H1 (cell line): Measurements from ENCODE around the gene IL27RA. TPM values are rescaled to one million over a fixed set of nuclear protein-coding genes. Genes with fewer than 3 reads are reported as not detected.
A peak's percentile ranks its signal among the peaks of the same experiment; 100 is the strongest.

Experiments
- CBX5 ChIP-seq: fragments of 300-800, 300-1000 bp; sonication (generic); IDR thresholded peaks from 2 replicates; pipeline ENCODE4 v1.7.1; 2016; ENCODE audit warnings: antibody characterized with exemption, low read length, low read depth
- CREB1 ChIP-seq: IDR thresholded peaks from 2 replicates; pipeline ENCODE4 v1.6.1; 2012; ENCODE audit warnings: inconsistent platforms
- MAX ChIP-seq: IDR thresholded peaks from 2 replicates; pipeline ENCODE4 v1.6.1; 2012; ENCODE audit warnings: inconsistent platforms
- PHF8 ChIP-seq: fragments of 200-600 bp; sonication (generic); conservative IDR thresholded peaks from 2 replicates; pipeline ENCODE4 v1.7.1; 2012; ENCODE audit warnings: low read depth, mild to moderate bottlenecking, inconsistent platforms, low read length, moderate library complexity
- RAD21 ChIP-seq, 2 experiments: IDR thresholded peaks in 1 of 2; conservative IDR thresholded peaks in 1 of 2; 2 replicates each; pipeline ENCODE4 v1.6.1; 2011; ENCODE audit warnings: low read depth in 2 of 2, low read length in 2 of 2, improper control_type of control experiment in 1 of 2, inconsistent platforms in 1 of 2, mild to moderate bottlenecking in 1 of 2, moderate library complexity in 1 of 2
- TCF12 ChIP-seq: IDR thresholded peaks from 2 replicates; pipeline ENCODE4 v1.6.1; 2011; ENCODE audit warnings: low read depth, mild to moderate bottlenecking, low read length
- polyA plus RNA-seq, 7 experiments: library from polyadenylated mRNA; depleted of rRNA in 3 of 7; stranded (reverse) in 5 of 7; unstranded in 2 of 7; fragments of >200 nt in 5 of 7; fragments of 200-250 nt in 2 of 7; gene quantifications; 1 replicate in 5 of 7; 2 replicates in 1 of 7; 4 replicates in 1 of 7; pipeline versions ENCODE4 v1.2.1 to v1.2.3, GENCODE V29; 2011 to 2013; ENCODE audit warnings: missing spikeins in 2 of 7, mixed read lengths in 2 of 7
- total RNA-seq: library from RNA; stranded (reverse); fragmentation: NEBNext Ultra II Directional; extraction: Animal tissue kit (Norgen Biotek cat#: 25700); gene quantifications from 2 replicates; pipeline ENCODE4 v1.2.1, GENCODE V29; 2021
- TF ChIP-seq, protein P1 (sequence below): fragments of 300-600 bp; sonication (generic); IDR thresholded peaks from 2 replicates; pipeline ENCODE4 v1.7.1; 2012; ENCODE audit warnings: low read length, moderate library complexity, mild to moderate bottlenecking, inconsistent platforms; ENCODE audit not compliant: insufficient replicate concordance

Gene IL27RA
- total and polyA plus RNA-seq, 2 of the 8 experiments (the other 6 are each of a cell fraction or from before 2014, with no cell fraction given): 9.9 to 14.7 TPM

- TF ChIP-seq RAD21 (IDR thresholded peaks at IDR 0.05 in 1 of 2, conservative IDR thresholded peaks at IDR 0.05 in 1 of 2; ENCODE audit: low read depth in 2 of 2, low read length in 2 of 2) (no peak), CREB1 (peak; percentile 100), PHF8 (peak; percentile 89), TCF12 (no peak), MAX (peak; percentile 49; the same call in 1 of the 2 replicates), CBX5 (no peak)
- TF ChIP-seq, protein P1, sequence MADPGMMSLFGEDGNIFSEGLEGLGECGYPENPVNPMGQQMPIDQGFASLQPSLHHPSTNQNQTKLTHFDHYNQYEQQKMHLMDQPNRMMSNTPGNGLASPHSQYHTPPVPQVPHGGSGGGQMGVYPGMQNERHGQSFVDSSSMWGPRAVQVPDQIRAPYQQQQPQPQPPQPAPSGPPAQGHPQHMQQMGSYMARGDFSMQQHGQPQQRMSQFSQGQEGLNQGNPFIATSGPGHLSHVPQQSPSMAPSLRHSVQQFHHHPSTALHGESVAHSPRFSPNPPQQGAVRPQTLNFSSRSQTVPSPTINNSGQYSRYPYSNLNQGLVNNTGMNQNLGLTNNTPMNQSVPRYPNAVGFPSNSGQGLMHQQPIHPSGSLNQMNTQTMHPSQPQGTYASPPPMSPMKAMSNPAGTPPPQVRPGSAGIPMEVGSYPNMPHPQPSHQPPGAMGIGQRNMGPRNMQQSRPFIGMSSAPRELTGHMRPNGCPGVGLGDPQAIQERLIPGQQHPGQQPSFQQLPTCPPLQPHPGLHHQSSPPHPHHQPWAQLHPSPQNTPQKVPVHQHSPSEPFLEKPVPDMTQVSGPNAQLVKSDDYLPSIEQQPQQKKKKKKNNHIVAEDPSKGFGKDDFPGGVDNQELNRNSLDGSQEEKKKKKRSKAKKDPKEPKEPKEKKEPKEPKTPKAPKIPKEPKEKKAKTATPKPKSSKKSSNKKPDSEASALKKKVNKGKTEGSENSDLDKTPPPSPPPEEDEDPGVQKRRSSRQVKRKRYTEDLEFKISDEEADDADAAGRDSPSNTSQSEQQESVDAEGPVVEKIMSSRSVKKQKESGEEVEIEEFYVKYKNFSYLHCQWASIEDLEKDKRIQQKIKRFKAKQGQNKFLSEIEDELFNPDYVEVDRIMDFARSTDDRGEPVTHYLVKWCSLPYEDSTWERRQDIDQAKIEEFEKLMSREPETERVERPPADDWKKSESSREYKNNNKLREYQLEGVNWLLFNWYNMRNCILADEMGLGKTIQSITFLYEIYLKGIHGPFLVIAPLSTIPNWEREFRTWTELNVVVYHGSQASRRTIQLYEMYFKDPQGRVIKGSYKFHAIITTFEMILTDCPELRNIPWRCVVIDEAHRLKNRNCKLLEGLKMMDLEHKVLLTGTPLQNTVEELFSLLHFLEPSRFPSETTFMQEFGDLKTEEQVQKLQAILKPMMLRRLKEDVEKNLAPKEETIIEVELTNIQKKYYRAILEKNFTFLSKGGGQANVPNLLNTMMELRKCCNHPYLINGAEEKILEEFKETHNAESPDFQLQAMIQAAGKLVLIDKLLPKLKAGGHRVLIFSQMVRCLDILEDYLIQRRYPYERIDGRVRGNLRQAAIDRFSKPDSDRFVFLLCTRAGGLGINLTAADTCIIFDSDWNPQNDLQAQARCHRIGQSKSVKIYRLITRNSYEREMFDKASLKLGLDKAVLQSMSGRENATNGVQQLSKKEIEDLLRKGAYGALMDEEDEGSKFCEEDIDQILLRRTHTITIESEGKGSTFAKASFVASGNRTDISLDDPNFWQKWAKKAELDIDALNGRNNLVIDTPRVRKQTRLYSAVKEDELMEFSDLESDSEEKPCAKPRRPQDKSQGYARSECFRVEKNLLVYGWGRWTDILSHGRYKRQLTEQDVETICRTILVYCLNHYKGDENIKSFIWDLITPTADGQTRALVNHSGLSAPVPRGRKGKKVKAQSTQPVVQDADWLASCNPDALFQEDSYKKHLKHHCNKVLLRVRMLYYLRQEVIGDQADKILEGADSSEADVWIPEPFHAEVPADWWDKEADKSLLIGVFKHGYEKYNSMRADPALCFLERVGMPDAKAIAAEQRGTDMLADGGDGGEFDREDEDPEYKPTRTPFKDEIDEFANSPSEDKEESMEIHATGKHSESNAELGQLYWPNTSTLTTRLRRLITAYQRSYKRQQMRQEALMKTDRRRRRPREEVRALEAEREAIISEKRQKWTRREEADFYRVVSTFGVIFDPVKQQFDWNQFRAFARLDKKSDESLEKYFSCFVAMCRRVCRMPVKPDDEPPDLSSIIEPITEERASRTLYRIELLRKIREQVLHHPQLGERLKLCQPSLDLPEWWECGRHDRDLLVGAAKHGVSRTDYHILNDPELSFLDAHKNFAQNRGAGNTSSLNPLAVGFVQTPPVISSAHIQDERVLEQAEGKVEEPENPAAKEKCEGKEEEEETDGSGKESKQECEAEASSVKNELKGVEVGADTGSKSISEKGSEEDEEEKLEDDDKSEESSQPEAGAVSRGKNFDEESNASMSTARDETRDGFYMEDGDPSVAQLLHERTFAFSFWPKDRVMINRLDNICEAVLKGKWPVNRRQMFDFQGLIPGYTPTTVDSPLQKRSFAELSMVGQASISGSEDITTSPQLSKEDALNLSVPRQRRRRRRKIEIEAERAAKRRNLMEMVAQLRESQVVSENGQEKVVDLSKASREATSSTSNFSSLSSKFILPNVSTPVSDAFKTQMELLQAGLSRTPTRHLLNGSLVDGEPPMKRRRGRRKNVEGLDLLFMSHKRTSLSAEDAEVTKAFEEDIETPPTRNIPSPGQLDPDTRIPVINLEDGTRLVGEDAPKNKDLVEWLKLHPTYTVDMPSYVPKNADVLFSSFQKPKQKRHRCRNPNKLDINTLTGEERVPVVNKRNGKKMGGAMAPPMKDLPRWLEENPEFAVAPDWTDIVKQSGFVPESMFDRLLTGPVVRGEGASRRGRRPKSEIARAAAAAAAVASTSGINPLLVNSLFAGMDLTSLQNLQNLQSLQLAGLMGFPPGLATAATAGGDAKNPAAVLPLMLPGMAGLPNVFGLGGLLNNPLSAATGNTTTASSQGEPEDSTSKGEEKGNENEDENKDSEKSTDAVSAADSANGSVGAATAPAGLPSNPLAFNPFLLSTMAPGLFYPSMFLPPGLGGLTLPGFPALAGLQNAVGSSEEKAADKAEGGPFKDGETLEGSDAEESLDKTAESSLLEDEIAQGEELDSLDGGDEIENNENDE: no peak
Measured at GRCh38 chr19:14006766-14007562, 24.6 kb upstream of the IL27RA start (continued).
